Activated CD8-positive, alpha-beta memory T cell treated with anti-CD3 and anti-CD28 coated beads, Interleukin-2, amount 50 U/mL, for 1 hour (primary cell): Measurements from ENCODE around the gene LRIG1.

ENCODE experiments used
- DNase-seq: peaks from one replicate; pipeline ENCODE4 v3.0.0-alpha.2; 2020; ENCODE audit errors: extremely low read depth

Gene LRIG1

DNA sequence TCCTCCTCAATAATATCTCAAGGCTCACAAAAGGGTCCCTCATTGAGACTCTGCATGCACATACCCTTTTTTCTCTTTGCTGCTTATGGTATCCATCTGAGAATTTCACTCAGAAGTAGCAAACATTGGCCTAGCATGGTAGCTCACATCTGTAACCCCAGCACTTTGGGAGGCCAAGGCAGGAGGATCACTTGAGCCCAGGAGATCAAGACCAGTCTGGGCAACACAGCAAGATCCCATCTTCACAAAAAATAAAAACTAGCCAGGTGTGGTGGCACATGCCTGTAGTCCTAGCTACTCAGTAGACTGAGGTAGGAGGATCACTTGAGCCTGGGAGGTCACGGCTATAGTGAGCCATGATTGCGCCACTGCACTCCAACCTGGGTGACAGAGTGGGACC lies 11.7 kb downstream of the LRIG1 start:
- no peak for DNase-seq

DNA sequence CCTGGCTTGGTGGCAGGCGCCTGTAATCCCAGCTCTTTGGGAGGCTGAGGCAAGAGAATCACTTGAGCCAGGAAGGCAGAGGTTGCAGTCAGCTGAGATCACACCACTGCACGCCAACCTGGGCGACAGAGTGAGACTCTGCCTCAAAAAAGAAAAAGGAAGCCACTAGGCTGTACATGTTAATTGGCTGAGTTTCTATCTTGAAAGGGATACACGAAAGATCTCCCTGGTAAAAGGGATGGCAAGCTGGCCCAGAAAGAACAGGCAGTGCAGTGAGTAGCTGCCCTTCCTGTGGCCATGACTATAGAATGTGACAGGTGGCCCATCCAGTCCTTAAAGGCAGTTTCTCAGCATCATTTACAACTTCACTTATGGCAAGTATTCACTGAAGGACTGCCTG lies 12.3 kb downstream of the LRIG1 start:
- no peak for DNase-seq

DNA sequence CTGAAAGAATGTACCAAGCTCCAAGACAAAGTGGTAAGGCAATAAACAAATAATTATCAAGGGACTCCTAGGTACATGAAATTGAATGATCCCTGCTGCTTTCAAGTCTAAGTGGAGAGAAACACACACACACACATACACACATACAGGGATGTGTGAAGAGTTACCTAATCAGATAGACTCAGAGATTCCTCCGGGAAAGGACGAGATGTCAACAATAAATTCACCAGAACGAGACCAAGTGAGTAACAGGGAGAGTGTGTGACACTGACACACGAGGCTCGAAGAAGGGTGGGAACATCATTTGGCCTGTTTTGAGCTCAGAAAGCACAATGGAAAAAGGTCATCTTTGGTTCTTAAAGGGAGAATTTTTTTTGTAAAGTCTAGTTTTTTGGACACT lies 13.4 kb downstream of the LRIG1 start:
- DNase-seq, result no peak

DNA sequence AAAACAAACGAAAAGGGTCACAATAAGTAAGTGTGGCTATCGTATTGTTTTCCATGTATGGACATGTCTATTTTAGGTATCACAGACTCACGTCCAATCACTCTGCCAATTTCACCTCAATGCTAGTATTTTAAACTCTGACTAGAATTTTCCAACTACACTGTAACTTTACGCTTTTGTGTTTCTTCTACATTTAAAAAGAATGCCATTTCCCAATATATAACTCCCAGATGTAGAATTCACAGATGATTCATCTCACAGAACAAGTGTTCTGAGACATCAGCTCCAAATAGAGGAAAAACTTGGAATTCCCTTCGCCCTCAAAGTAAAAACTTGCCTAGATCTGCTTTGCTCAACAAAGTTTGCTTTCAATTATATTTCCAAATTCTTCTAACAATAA lies 14.2 kb downstream of the LRIG1 start:
- no peak for DNase-seq

DNA sequence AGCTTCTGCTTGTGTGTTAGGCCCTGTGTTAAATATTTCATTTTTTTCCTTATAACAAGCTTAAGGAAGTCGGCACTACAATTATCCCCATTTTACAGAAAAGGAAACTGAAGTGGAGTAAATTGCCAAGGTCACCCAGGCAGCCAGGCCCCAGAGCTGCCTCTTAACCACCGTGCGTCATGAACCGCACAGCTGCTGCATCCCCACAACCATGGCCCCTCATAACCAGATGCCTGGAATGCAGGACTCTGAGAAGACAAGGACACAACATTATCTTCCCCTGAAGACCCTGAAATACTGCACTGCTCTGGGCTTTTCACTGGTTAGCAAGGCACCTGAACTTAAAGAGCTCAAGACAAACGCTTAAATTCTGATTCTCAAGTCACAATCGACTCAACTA lies 14.6 kb downstream of the LRIG1 start:
- DNase-seq, result no peak

DNA sequence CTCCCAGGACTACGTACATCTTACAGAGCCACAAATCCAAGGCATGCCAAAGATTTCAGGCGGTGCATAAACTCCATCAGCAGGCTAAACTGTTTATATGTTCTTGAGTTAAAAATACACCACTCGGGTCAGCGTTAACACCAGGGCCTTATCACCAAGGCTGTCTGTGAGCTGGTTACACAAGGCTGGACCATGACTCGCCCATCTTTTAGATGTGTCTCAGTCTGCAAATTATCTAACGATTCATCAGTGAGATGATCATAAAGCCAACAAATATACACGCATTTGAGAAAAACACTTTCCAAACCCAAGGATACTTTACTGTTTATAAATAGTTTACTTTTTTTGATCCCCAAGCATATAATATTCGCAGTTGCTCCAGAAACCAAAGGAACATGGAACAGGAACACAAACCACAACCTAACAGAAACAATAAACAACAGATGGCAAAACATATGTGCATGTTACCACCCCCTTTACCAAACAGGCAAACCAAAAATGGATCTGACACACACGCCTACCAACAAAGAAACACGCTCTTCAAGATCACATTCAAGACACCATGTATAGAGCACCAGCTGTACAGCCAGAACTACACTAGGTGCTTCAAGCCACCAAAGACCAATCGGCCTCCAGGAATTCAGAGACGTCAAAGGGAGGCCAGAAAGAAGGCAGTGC lies 15.4 kb downstream of the LRIG1 start:
- no peak for DNase-seq

DNA sequence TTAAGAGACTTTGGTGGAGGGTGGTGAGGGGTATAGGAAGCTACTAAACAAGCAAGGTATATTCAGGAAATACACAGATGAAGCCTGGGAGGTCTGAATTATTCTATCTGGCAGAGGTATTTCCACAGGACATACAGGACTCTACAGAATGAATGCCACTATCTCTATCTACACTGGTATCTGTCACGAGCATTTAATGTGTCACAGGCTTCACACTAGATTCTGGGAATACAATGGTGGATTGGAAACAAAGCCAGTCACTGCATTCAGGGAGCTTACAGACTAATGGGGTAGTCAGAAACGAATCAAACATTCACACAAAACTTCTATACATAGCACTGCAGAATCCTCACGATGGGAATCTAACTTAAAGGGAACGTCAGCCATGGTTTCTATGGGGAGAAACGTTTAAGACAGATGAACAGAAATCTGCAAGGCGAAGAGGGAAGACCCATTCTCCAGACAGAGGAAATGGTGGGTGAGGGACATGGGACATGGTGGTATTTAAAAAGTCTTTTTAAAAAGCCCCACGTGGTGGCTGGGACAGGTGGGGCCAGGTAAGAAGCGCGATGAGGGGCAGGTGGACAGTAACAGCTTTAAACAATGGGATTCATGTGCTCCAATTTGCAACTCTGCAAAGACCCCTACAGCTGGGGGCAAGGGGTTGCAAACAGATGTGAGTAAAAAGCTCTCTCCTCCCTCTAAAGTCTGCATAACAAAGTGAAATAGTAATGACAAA lies 16.5 kb downstream of the LRIG1 start:
- DNase-seq, result no peak

DNA sequence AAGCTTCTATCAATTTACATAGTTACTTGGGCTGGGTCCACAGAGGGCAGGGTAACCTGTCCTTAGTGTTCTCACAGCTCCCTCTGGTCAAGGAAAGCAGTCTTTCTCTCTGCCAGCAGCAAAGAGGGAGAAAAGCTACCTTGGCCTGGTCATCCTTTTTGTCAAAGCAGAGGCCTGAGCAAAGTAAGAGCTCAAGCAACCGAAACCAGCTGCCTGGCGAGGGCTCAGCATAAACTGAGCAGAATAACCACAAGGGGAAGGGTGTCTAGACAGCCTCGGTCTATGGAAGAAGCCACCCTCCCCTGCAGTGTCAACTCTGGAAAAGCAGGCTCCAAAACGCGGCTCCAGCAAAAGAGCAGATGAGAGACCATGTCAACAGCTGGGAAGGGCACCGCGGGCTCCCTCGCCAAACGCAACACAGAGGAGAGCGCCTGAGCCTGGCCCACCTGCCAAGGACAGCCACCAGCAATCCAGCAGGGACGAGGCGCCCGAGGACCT lies 17.4 kb downstream of the LRIG1 start:
- no peak for DNase-seq

DNA sequence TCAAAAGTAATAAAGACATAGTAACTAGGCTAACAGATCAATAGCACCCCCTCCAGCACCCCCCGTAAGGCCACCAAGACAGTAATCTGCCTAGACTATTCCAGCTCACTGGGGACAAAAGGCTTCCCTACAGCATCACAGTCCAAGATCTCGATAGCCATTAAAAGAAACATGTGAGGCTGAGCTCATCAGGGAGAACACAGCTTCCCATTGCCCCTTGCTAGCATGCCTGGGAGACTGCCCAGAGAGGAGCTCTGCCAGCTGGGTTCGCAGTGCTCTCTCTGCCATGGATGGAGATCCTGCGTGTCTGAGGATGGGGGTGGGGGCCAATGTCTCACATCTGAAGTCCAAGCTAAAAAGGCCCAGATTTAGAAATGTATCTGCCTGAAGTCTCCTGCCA lies 17.8 kb downstream of the LRIG1 start:
- DNase-seq, result no peak

DNA sequence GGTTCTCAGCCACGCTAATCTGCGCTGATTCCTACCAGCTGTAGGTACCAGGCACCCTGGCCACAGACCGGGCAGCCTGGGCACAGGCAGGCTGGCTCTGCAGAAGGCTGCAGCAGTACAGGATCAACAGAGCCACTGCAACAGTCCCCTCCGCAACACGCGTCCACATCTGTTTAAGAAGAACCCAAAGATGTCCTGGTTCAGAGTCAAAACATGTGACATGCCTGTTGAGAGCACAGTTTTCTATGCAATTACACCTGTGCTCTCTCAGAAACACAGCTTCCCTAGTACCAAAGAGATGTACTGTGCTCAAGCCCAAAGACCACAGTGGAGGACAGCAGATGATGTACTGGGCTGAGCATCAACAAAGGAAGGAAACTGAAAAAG lies 18.8 kb downstream of the LRIG1 start:
- DNase-seq, result no peak

DNA sequence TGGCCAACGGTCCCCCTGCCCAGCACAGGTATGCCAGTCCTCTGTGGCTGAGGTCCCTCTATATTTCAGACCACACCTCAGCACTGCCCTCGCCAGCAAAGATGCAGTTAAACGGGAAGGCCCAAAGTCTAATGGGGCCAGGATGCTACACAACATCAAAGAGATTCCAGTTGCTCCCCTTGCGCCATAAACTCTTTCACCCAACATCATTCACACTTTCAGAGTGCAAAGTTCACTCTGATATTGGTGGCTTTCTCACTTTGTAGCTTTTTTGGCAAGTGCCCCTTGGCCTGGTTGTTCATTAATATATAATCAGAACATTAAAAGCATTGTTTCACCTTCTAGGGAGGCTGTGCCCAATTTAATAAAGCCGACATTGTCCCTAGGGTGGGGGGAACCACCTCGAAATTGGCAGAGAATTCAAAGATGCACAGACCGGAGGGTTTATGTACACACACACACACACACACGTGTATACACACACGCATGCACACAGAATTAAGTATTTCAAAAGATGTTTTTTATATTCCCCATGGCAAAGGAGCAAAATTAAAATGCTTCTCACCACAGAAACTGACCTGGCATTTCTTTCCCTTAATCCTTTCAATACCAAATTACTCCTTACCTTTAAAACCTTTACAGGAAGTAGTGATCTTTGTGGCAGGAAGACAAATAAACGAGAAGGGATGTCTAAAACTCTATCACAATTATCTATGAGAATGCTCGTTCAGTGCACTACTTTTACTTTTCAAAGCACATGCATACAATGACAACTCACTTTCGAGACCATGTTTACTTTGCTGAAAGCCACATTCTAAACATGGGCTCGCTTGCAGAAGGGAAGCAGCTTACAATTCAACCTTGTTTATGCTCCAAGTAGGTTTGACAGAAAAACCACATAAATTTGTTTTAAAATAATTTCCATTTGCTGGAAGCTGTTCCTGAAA lies 19.5 kb downstream of the LRIG1 start:
- DNase-seq, result no peak

DNA sequence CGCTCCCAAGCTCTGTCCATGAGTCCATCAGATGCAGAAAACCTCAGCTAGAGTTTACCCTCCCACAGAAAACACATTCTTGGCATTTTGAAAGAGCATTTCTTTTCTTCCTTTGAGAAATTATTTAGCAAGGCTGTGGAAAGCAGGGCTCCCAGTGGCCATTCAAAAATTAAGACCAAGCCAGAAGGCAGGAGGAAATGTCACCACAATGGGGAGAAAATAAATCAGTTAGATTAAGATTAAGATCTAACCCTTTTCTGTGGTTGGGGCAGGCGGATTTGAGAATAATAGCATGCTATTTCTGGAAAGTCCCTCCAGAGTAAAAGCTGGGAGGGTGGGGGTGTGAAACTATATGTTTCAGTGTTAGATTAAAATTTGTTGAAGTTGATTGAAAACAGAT lies 20.2 kb downstream of the LRIG1 start:
- no peak for DNase-seq

DNA sequence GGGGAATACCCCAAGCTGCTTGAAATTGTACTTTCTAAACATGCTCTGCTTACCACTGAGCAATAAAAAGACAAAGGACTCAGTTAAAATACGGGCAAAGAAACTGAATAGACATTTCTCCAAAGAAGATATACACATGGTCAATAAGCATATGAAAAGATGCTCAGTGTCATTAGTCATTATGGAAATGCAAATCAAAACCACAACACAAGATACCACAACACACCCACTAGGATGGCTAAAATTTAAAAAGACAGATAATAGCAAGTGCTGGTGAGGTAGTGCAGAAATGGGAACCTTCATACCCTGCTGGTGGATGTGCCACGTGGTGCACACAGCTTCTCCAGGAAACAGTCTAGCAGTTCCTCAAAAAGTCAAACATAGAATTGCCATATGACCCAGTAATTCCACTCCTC lies 21.3 kb downstream of the LRIG1 start:
- no peak for DNase-seq

DNA sequence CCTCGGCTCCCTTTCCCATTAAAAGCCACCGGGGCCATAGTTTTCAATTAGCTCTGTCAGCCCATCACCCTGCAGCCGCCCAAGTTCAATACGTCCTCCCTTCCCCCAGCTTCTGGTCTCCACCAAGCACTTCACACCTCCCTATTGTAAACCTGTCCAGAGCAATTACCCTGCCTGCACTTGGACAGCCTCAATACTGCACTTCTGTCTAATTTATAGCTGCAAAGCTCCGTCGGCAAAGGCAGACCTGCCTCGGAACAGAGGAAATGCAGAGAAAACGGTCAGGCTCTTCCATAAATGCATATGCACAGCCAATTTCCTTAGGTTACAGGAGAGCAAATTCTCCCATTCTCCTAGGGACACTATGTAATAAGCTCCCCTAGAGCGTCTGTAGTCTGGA lies 21.9 kb downstream of the LRIG1 start:
- no peak for DNase-seq

DNA sequence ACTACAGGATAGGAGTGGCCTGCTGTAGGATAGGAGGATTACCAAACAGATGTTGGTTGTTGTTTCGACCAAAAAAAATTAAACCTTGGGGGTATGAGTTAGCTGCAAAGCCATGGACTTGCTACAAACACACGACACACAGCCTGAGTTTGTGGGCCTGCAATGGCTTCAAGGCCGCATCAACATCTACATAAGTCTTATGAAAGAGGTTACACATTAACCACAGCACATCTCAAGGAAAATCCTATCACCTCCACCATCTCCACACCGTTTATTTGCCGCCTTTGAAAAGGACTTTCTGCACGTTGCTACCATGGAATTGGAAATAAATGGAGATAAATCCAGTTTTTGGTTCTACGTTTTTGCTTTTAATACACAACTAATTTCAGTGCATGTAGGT lies 23.0 kb downstream of the LRIG1 start:
- DNase-seq, result no peak

DNA sequence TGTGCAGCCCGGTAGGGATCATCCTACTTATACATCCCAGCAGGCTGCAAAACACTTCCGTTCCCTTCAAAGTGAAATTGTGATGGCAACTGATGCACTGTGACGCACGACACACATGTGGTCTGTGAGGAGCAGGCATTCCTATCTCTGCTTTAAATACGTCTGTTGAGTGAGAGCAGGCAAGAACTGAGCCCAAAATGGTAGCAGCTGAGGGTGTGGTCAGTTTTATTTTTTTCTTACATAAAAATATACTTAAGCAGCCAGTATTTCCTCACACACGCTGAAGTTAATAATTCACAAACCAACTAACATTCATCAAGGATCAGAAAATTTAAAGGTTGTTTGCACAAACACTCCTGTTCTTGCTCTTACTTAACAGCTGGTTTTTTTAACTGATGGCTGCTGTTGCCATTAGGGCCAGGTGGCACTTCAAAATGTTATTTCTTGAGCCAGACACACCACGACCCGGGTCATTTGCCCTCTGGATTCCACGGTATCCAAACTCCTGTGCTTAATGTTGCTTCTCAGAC lies 23.9 kb downstream of the LRIG1 start:
- DNase-seq, result no peak

DNA sequence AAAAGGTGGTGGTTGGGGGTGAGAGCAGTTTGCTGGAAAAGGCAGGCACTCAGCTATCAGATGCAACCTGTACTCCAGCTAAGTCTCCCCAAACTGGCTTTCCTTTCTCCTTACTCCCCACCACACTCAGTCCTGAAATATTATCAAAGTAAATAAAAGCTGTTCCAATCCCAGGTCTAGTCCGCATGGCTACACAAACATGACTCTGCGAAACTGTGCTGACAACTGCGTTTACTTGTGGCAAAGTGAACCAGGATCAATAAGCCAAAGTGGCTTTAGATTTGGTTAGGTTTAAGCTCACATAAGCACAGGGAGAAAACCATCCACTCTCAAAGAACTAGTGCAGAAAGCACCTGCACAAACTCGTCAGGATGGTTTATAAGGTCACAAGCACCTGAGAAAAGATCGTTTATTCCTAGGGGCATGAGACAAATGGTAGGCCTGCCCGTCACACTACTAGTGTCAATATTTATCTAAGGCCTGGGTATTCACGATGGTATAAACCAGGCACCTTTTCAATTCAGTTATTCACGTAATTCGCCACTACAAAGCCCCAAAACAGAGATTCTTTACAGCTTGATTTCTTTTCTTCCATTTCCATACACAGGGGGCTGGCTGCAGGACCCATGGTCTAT lies 25.3 kb downstream of the LRIG1 start:
- DNase-seq, result no peak

DNA sequence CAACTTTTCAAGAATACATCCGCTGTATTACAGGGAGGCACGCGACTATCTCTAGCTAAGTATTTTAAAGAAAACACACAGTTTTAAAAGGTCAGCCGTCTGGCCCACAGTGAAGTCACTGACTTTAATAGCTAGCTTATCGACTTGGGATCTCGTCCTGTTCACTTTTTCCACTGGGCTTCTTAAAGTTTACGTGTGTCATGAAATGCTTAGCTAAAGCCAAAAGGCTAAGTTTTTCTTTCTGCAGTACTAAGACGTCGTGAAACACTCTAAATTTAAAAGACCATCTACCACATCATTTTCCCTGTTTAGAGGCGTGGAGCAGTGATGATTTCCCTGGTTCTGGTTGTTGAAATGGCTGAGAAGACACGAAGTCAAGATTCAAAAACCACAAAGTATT lies 27.1 kb downstream of the LRIG1 start:
- DNase-seq, result no peak

DNA sequence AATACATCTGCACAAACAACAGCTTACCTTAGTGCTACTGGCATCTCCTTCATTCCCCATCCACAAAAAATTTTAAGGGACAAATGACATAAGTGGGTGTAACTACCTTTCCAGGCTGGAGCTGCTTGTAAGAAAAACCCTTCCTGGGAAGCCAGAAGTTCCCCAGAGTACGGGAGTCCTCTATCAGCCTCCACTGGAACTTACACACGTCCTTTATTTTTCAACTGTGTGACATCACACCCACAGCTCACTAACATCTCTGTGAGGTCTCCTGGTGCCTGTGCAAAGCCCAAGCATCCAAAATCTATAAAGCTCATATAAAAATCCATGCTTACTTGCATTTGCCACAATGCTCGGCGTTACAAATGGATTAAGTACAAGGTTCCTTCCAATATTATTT lies 27.6 kb downstream of the LRIG1 start:
- DNase-seq, result no peak

DNA sequence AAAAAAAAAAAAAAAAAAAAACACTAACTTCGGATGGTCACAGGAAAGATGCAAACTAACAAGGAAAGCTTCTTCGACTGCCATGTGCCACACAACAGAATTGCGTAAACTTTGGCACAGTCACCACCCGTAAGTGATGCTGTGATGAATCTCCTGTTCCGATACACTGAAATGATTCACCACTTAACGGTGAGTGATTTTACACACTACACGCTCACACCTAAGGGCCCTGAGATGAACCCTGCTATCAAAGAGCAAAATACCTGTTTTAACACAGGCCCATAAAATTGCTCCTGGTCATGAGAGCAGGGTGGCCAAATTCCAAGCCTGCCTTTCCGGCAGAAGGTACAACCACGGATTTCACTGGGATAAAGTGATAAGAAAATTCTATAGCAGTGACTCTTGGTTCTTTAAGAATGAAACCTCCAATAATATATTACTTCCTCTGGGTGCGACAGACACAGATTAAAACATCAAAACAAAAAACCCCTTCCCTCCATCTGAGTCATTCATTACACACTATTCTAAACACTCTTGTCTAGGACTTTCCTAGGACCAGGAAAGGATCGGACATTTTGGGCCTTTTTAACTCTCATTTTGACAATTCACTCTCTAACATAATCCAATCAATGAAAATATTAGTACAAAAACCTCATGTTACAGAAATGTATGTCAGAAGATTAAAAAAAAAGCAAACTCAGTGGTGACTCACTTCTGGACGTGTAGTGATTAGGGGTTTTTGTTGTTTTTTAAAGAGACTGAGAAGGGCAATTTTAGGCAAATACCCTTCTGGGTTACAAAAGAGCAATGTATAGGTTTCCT lies 28.3 kb downstream of the LRIG1 start:
- DNase-seq, result no peak
